ENCODE data around the gene SLC30A9. TPM values are rescaled to one million over a fixed set of nuclear protein-coding genes. Genes with fewer than 3 reads are reported as not detected.

SLC30A9 gene
- total RNA-seq, 1 experiment from 2014 or later = 70.3 TPM

- no peak overlapping the region for H3K4me2 ChIP-seq (ENCODE audit: low read depth, low read length, poor library complexity, severe bottlenecking)
- peaks cover 16% of the 10 kb centered on the region for H3K36me3 ChIP-seq (ENCODE audit: insufficient read depth, low read length)
- no peak overlapping the region for H3K27ac ChIP-seq (ENCODE audit: low read length)
- no peak for DNase-seq
- no peak overlapping the region for H3K9ac ChIP-seq (ENCODE audit: low read length)
- no peak overlapping the region for H2AFZ ChIP-seq (ENCODE audit: low read length)
- H3K4me3 ChIP-seq (ENCODE audit: low read length) = no peak overlapping the region
- H3K79me2 ChIP-seq (ENCODE audit: low read length) = no peaks in the 10 kb centered on the region
- H3K27me3 ChIP-seq (ENCODE audit: low read length) = no peaks in the 10 kb centered on the region
- no peaks in the 10 kb centered on the region for H4K20me1 ChIP-seq (ENCODE audit: insufficient read depth, low read depth, low read length)
- H3K9me2 ChIP-seq (replicated peaks; ENCODE audit: insufficient read depth, low read length) = no peaks in the 10 kb centered on the region
- peaks cover 6% of the 10 kb centered on the region for H3K4me1 ChIP-seq (ENCODE audit: low read length)
- no peaks in the 10 kb centered on the region for H3K9me3 ChIP-seq (ENCODE audit: low read length)
Observed at GRCh38 chr4:42078184-42078801, 88.0 kb downstream of the SLC30A9 start.

GRCh38 chr4:42080306-42080705 lies 90.0 kb downstream of the SLC30A9 start:
- H3K9ac ChIP-seq (ENCODE audit: low read length) = no peak overlapping the region
- no peaks in the 10 kb centered on the region for H3K27me3 ChIP-seq (ENCODE audit: low read length)
- H3K79me2 ChIP-seq (ENCODE audit: low read length) = no peaks in the 10 kb centered on the region
- no peaks in the 10 kb centered on the region for H4K20me1 ChIP-seq (ENCODE audit: insufficient read depth, low read depth, low read length)
- H3K27ac ChIP-seq (ENCODE audit: low read length) = no peak overlapping the region
- no peak overlapping the region for H3K4me2 ChIP-seq (ENCODE audit: low read depth, low read length, poor library complexity, severe bottlenecking)
- no peak overlapping the region for H3K4me3 ChIP-seq (ENCODE audit: low read length)
- peaks cover 6% of the 10 kb centered on the region for H3K4me1 ChIP-seq (ENCODE audit: low read length)
- peaks cover 21% of the 10 kb centered on the region for H3K36me3 ChIP-seq (ENCODE audit: insufficient read depth, low read length)
- H2AFZ ChIP-seq (ENCODE audit: low read length) = no peak overlapping the region
- H3K9me3 ChIP-seq (ENCODE audit: low read length) = no peaks in the 10 kb centered on the region
- no peaks in the 10 kb centered on the region for H3K9me2 ChIP-seq (replicated peaks; ENCODE audit: insufficient read depth, low read length)
- no peak for DNase-seq

- H3K4me1 ChIP-seq (ENCODE audit: low read length) = no peaks in the 10 kb centered on the region
- no peak overlapping the region for H2AFZ ChIP-seq (ENCODE audit: low read length)
- H3K27ac ChIP-seq (ENCODE audit: low read length) = no peak overlapping the region
- H3K4me3 ChIP-seq (ENCODE audit: low read length) = no peak overlapping the region
- no peaks in the 10 kb centered on the region for H3K9me2 ChIP-seq (replicated peaks; ENCODE audit: insufficient read depth, low read length)
- H4K20me1 ChIP-seq (ENCODE audit: insufficient read depth, low read depth, low read length) = no peaks in the 10 kb centered on the region
- DNase-seq = no peak
- no peaks in the 10 kb centered on the region for H3K27me3 ChIP-seq (ENCODE audit: low read length)
- H3K9ac ChIP-seq (ENCODE audit: low read length) = no peak overlapping the region
- H3K36me3 ChIP-seq (ENCODE audit: insufficient read depth, low read length) = peaks cover 14% of the 10 kb centered on the region; the same call in 1 of the 2 replicates
- H3K4me2 ChIP-seq (ENCODE audit: low read depth, low read length, poor library complexity, severe bottlenecking) = no peak overlapping the region
- no peaks in the 10 kb centered on the region for H3K9me3 ChIP-seq (ENCODE audit: low read length)
- H3K79me2 ChIP-seq (ENCODE audit: low read length) = no peaks in the 10 kb centered on the region
Observed at GRCh38 chr4:42083816-42084215, 93.5 kb downstream of the SLC30A9 start.

GRCh38 chr4:42088386-42088785 lies 98.1 kb downstream of the SLC30A9 start:
- peak; percentile 27 for DNase-seq
- no peaks in the 10 kb centered on the region for H3K4me1 ChIP-seq (ENCODE audit: low read length)
- no peak overlapping the region for H3K4me3 ChIP-seq (ENCODE audit: low read length)
- no peaks in the 10 kb centered on the region for H3K9me2 ChIP-seq (replicated peaks; ENCODE audit: insufficient read depth, low read length)
- no peak overlapping the region for H3K27ac ChIP-seq (ENCODE audit: low read length)
- no peak overlapping the region for H3K9ac ChIP-seq (ENCODE audit: low read length)
- H3K4me2 ChIP-seq (ENCODE audit: low read depth, low read length, poor library complexity, severe bottlenecking) = no peak overlapping the region
- no peaks in the 10 kb centered on the region for H4K20me1 ChIP-seq (ENCODE audit: insufficient read depth, low read depth, low read length)
- no peaks in the 10 kb centered on the region for H3K27me3 ChIP-seq (ENCODE audit: low read length)
- H3K36me3 ChIP-seq (ENCODE audit: insufficient read depth, low read length) = peaks cover 18% of the 10 kb centered on the region; the same call in 1 of the 2 replicates
- no peaks in the 10 kb centered on the region for H3K9me3 ChIP-seq (ENCODE audit: low read length)
- H3K79me2 ChIP-seq (ENCODE audit: low read length) = no peaks in the 10 kb centered on the region
- no peak overlapping the region for H2AFZ ChIP-seq (ENCODE audit: low read length)

- H3K4me1 ChIP-seq (ENCODE audit: low read length) = no peaks in the 10 kb centered on the region
- DNase-seq = no peak
- no peak overlapping the region for H3K4me3 ChIP-seq (ENCODE audit: low read length)
- H3K27ac ChIP-seq (ENCODE audit: low read length) = no peak overlapping the region
- H3K9me3 ChIP-seq (ENCODE audit: low read length) = no peaks in the 10 kb centered on the region
- H3K9ac ChIP-seq (ENCODE audit: low read length) = no peak overlapping the region
- no peaks in the 10 kb centered on the region; the same call in 1 of the 2 replicates for H4K20me1 ChIP-seq (ENCODE audit: insufficient read depth, low read depth, low read length)
- no peaks in the 10 kb centered on the region for H3K79me2 ChIP-seq (ENCODE audit: low read length)
- no peak overlapping the region for H2AFZ ChIP-seq (ENCODE audit: low read length)
- no peaks in the 10 kb centered on the region for H3K9me2 ChIP-seq (replicated peaks; ENCODE audit: insufficient read depth, low read length)
- no peaks in the 10 kb centered on the region for H3K36me3 ChIP-seq (ENCODE audit: insufficient read depth, low read length)
- no peaks in the 10 kb centered on the region for H3K27me3 ChIP-seq (ENCODE audit: low read length)
- H3K4me2 ChIP-seq (ENCODE audit: low read depth, low read length, poor library complexity, severe bottlenecking) = no peak overlapping the region
Observed at GRCh38 chr4:42101446-42101975, 111.2 kb downstream of the SLC30A9 start.

- Histone ChIP-seq H3K4me3 (ENCODE audit: low read length) (no peak overlapping the region), H3K9me2 (replicated peaks; ENCODE audit: insufficient read depth, low read length) (no peaks in the 10 kb centered on the region), H3K4me1 (ENCODE audit: low read length) (no peaks in the 10 kb centered on the region), H3K27ac (ENCODE audit: low read length) (no peak overlapping the region), H2AFZ (ENCODE audit: low read length) (no peak overlapping the region), H3K27me3 (ENCODE audit: low read length) (no peaks in the 10 kb centered on the region), H3K9ac (ENCODE audit: low read length) (no peak overlapping the region), H3K9me3 (ENCODE audit: low read length) (no peaks in the 10 kb centered on the region), H3K79me2 (ENCODE audit: low read length) (no peaks in the 10 kb centered on the region), H3K36me3 (ENCODE audit: insufficient read depth, low read length) (no peaks in the 10 kb centered on the region), H3K4me2 (ENCODE audit: low read depth, low read length, poor library complexity, severe bottlenecking) (no peak overlapping the region), H4K20me1 (ENCODE audit: insufficient read depth, low read depth, low read length) (no peaks in the 10 kb centered on the region; the same call in 1 of the 2 replicates)
- no peak for DNase-seq
Observed at GRCh38 chr4:42104521-42104920, 114.2 kb downstream of the SLC30A9 start.

- Histone ChIP-seq H3K4me2 (ENCODE audit: low read depth, low read length, poor library complexity, severe bottlenecking) (no peak overlapping the region), H3K79me2 (ENCODE audit: low read length) (no peaks in the 10 kb centered on the region), H3K4me3 (ENCODE audit: low read length) (no peak overlapping the region), H3K27me3 (ENCODE audit: low read length) (no peaks in the 10 kb centered on the region), H2AFZ (ENCODE audit: low read length) (no peak overlapping the region), H3K9ac (ENCODE audit: low read length) (no peak overlapping the region), H4K20me1 (ENCODE audit: insufficient read depth, low read depth, low read length) (no peaks in the 10 kb centered on the region), H3K27ac (ENCODE audit: low read length) (no peak overlapping the region), H3K9me2 (replicated peaks; ENCODE audit: insufficient read depth, low read length) (no peaks in the 10 kb centered on the region), H3K36me3 (ENCODE audit: insufficient read depth, low read length) (no peaks in the 10 kb centered on the region), H3K9me3 (ENCODE audit: low read length) (no peaks in the 10 kb centered on the region), H3K4me1 (ENCODE audit: low read length) (no peaks in the 10 kb centered on the region)
- DNase-seq = no peak
Observed at GRCh38 chr4:42112846-42113245, 122.5 kb downstream of the SLC30A9 start.

GRCh38 chr4:42119886-42120285 lies 129.6 kb downstream of the SLC30A9 start:
- H3K9me3 ChIP-seq (ENCODE audit: low read length) = no peaks in the 10 kb centered on the region
- no peak overlapping the region for H3K4me2 ChIP-seq (ENCODE audit: low read depth, low read length, poor library complexity, severe bottlenecking)
- no peaks in the 10 kb centered on the region for H3K9me2 ChIP-seq (replicated peaks; ENCODE audit: insufficient read depth, low read length)
- no peaks in the 10 kb centered on the region for H3K27me3 ChIP-seq (ENCODE audit: low read length)
- no peaks in the 10 kb centered on the region for H3K79me2 ChIP-seq (ENCODE audit: low read length)
- no peak overlapping the region for H3K9ac ChIP-seq (ENCODE audit: low read length)
- H4K20me1 ChIP-seq (ENCODE audit: insufficient read depth, low read depth, low read length) = no peaks in the 10 kb centered on the region
- H3K27ac ChIP-seq (ENCODE audit: low read length) = no peak overlapping the region
- no peaks in the 10 kb centered on the region for H3K4me1 ChIP-seq (ENCODE audit: low read length)
- no peak for DNase-seq
- H2AFZ ChIP-seq (ENCODE audit: low read length) = no peak overlapping the region
- no peaks in the 10 kb centered on the region for H3K36me3 ChIP-seq (ENCODE audit: insufficient read depth, low read length)
- H3K4me3 ChIP-seq (ENCODE audit: low read length) = no peak overlapping the region

Data from Karpas-422 (cell line).